Activated naive CD8-positive, alpha-beta T cell treated with anti-CD3 and anti-CD28 coated beads, Interleukin-2, amount 50 U/mL, for 16 hours (primary cell): Measurements from ENCODE around the gene AMOT.

ENCODE experiments used
- DNase-seq: peaks from one replicate; pipeline ENCODE4 v3.0.0-alpha.2; 2020; ENCODE audit warnings: low read depth, low spot score

AMOT gene

GRCh38 chrX:112746812-112747595, 93.6 kb downstream of the AMOT start:
- no peak for DNase-seq

GRCh38 chrX:112738347-112739033, 102.1 kb downstream of the AMOT start:
- no peak for DNase-seq

- no peak for DNase-seq
These were observed 104.3 kb downstream of the AMOT start for GRCh38 chrX:112736310-112736709.

- DNase-seq, result no peak
These were observed 105.5 kb downstream of the AMOT start for GRCh38 chrX:112735147-112735546.

GRCh38 chrX:112734290-112734689, 106.3 kb downstream of the AMOT start:
- DNase-seq, result no peak

GRCh38 chrX:112731793-112732192, 108.8 kb downstream of the AMOT start:
- no peak for DNase-seq
